Measurements from ENCODE around the gene ADGRD2. TPM values are rescaled to one million over a fixed set of nuclear protein-coding genes. Genes with fewer than 3 reads are reported as not detected.

ADGRD2 gene
- total RNA-seq, 1 experiment from 2014 or later, result not detected

DNA sequence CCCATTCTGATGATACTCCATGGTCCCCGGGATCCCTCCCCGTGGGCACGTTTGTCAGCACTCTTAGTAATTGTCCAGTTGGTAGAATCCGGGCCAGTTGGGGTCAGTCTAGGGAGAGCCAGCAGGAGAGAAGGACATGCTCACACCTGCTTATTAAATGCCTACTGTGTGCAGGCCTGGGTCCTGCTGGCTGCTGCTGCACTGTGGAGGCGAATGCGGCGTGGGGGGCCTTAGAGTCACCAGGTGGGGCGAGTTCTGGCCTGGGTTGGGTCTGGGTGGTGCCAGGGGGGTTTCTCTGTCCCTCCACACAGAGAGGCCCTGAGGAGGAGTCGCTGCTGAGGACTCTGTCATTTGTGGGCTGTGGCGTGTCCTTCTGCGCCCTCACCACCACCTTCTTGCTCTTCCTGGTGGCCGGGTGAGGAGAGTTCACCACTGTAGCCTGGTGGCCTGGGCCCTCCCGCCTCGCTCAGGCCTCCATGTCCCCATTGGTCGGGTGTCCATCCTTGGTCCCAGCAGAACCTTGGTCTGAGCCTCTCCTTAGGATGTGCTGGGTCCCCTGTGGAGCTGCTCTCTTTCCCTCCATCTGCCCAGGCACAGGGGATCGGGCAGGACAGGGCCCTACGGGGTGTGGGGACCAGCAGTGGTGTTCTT lies 17.3 kb downstream of the ADGRD2 start:
- no TSS peak for BruUV-seq (replicated peaks)

DNA sequence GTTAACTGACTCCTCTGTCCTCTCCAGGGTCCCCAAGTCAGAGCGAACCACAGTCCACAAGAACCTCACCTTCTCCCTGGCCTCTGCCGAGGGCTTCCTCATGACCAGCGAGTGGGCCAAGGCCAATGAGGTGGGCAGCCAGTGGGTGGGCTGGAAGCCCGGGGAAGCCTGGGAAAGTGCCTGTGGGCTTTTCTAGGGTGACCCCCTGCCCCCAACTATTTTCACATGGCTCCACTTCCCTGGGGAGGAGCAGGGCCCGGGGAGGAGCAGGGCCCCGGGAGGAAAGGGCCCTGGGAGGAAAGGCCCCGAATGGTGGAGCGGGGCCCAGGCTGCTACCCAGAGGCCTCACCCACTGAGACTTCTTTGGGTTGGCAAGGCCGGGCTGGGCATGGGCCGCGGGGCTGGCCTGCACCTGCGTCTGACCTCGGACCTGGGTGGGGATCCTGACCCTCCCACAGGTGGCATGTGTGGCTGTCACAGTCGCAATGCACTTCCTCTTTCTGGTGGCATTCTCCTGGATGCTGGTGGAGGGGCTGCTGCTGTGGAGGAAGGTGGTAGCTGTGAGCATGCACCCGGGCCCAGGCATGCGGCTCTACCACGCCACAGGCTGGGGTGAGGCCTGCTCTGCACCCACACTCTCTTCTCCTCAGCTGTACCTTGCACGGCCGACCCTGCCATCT lies 17.9 kb downstream of the ADGRD2 start:
- intact Hi-C loops (cut with micrococcal nuclease), result no loop called here
- Histone ChIP-seq H3K79me2 (ENCODE audit: low read length) (no peaks in the 10 kb centered on the region), H4K20me1 (ENCODE audit: low read length) (no peaks in the 10 kb centered on the region), H3K27ac (ENCODE audit: low read length) (no peak overlapping the region), H3K27me3 (ENCODE audit: low read length) (no peaks in the 10 kb centered on the region), H3K4me2 (ENCODE audit: low read length) (no peak overlapping the region), H3K4me3 (ENCODE audit: low read length) (no peak overlapping the region), H3F3A (ENCODE audit: low read length, unreplicated experiment) (no peaks in the 10 kb centered on the region), H2AFZ (ENCODE audit: low read length) (no peak overlapping the region), H3K9me3 (ENCODE audit: low read length) (no peaks in the 10 kb centered on the region), H3K9me2 (replicated peaks; ENCODE audit: low read length) (no peaks in the 10 kb centered on the region), H3K4me1 (ENCODE audit: insufficient read depth, low read length) (no peaks in the 10 kb centered on the region), H3K36me3 (ENCODE audit: low read depth, low read length) (no peaks in the 10 kb centered on the region), H3K9ac (ENCODE audit: low read length) (no peak overlapping the region)
- TF ChIP-seq EZH2 (IDR thresholded peaks at IDR 0.05; ENCODE audit: low read length, unreplicated experiment) (no peak), CTCF (conservative IDR thresholded peaks at IDR 0.05; ENCODE audit: low read depth, low read length) (no peak), EZH2phosphoT487 (IDR thresholded peaks at IDR 0.05; ENCODE audit: borderline replicate concordance, low read length) (no peak)
- ChIA-PET CTCF (no interaction called here), POLR2A (ENCODE audit: unreplicated experiment) (no interaction called here)
- DNase-seq (no peak), ATAC-seq (no peak)
- BruUV-seq (replicated peaks), result no TSS peak

More for the DNA sequence above, 17.3 kb downstream of the ADGRD2 start:
- Histone ChIP-seq H3K27ac (ENCODE audit: low read length) (no peak overlapping the region), H3K36me3 (ENCODE audit: low read depth, low read length) (no peaks in the 10 kb centered on the region), H3K9me3 (ENCODE audit: low read length) (no peaks in the 10 kb centered on the region), H3K27me3 (ENCODE audit: low read length) (no peaks in the 10 kb centered on the region), H3K9ac (ENCODE audit: low read length) (no peak overlapping the region), H3F3A (ENCODE audit: low read length, unreplicated experiment) (no peaks in the 10 kb centered on the region), H3K79me2 (ENCODE audit: low read length) (no peaks in the 10 kb centered on the region), H3K4me2 (ENCODE audit: low read length) (no peak overlapping the region), H3K4me1 (ENCODE audit: insufficient read depth, low read length) (no peaks in the 10 kb centered on the region), H4K20me1 (ENCODE audit: low read length) (no peaks in the 10 kb centered on the region), H3K9me2 (replicated peaks; ENCODE audit: low read length) (no peaks in the 10 kb centered on the region), H3K4me3 (ENCODE audit: low read length) (no peak overlapping the region), H2AFZ (ENCODE audit: low read length) (no peak overlapping the region)
- TF ChIP-seq CTCF (conservative IDR thresholded peaks at IDR 0.05; ENCODE audit: low read depth, low read length) (no peak), EZH2 (IDR thresholded peaks at IDR 0.05; ENCODE audit: low read length, unreplicated experiment) (no peak), EZH2phosphoT487 (IDR thresholded peaks at IDR 0.05; ENCODE audit: borderline replicate concordance, low read length) (no peak)
- DNase-seq (no peak), ATAC-seq (no peak)
- ChIA-PET CTCF (no interaction called here), POLR2A (ENCODE audit: unreplicated experiment) (no interaction called here)
- intact Hi-C loops (cut with micrococcal nuclease), result no loop called here

Data from PC-3 (cell line).